ENCODE data around the gene SLC37A1.

SLC37A1 gene

DNA sequence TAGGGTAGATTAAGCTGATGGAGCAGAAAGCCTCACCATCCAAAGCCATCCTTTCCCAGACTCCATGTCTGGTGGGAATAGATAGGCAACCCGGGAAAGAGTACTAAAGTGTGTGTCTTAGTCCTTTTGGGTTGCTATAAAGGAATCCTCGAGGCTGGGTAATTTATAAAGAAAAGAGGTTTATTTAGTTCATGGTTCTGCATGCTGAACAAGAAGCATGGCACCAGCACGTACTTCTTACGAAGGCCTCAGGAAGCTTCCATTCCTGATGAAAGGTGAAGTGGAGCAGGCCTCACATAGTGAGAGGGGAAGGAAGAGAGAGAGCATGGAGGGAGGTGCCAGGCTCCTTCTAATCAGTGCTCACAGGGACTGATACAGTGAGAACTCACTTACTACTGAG, 6.2 kb upstream of the SLC37A1 start:
- no peak for DNase-seq (ENCODE audit: low spot score)

GRCh38 chr21:42508371-42508770, 5.3 kb upstream of the SLC37A1 start:
- DNase-seq (ENCODE audit: low spot score): peak; percentile 48

DNA sequence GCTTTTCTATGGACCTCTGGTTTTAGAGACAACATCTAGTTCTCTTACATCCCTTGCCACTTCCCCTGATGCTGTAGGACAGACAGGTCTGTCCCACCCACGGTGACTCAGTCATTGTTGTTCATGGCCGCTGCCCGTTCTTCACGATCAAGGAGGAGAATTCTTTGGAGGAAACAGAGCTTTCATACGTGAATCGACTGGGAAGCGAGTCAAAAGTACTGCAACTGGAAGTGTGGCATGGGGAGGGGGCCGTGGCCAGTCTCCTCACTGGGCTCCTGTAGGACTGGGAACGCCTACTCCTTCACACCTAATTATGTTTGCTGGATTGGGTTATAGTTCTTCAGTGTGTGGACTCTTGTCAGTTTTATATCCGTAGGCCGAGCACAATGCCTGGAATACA, 4.4 kb upstream of the SLC37A1 start:
- DNase-seq (ENCODE audit: low spot score): no peak

DNA sequence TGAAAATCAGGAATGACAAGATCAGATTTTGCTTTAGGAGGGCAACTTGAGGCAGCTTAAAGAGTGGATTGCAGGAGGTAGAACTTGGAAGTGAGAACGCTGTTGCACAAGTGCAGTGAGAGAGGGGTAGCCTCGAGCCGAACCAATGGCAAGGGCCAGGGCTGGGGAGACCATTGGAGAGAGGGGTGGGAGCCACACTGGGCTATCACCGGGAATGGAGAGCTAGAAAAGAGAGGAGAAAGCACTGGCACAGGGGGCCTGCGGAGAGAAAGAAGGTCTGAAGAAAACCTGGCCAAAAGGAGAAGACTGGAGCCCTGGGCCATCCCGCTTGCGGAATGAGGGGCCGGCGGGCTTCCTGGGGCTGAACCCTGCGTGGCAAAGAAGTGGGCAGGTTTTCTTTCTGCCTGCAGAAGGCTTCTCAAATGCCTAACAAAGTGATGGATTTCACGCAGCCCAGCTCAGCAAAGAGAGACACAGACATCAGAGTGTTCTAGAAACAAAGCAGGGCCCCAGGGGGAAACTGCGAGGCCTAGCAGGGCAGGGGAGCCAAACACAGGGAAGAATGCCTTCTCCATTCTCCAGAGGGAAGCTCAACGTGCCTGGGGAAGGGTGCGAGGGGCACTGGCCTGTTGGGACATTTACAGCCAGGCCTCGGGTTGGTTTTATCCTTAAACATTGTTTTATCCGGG, 1.2 kb upstream of the SLC37A1 start:
- no peak for DNase-seq (ENCODE audit: low spot score)

GRCh38 chr21:42513985-42514882, 582 bp downstream of the SLC37A1 start:
- DNase-seq (ENCODE audit: low spot score): peak; percentile 50

DNA sequence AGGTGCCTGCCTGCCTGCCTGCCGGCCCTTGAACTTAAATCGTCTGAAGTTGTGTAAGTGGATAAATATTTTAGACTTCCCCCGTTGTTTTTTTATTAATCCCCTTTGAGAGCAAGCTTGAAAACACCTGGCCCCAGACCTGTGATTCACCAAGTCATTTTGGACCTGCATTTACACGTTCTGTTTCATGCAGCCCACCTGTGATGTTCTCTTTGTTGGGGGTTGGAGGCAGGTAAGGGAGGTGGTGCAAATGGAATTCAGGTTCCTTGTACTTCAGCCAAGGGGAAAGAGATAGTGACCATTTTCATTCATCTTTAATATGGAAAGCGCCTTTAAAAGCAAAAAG, 1.2 kb downstream of the SLC37A1 start:
- DNase-seq (ENCODE audit: low spot score): no peak

DNA sequence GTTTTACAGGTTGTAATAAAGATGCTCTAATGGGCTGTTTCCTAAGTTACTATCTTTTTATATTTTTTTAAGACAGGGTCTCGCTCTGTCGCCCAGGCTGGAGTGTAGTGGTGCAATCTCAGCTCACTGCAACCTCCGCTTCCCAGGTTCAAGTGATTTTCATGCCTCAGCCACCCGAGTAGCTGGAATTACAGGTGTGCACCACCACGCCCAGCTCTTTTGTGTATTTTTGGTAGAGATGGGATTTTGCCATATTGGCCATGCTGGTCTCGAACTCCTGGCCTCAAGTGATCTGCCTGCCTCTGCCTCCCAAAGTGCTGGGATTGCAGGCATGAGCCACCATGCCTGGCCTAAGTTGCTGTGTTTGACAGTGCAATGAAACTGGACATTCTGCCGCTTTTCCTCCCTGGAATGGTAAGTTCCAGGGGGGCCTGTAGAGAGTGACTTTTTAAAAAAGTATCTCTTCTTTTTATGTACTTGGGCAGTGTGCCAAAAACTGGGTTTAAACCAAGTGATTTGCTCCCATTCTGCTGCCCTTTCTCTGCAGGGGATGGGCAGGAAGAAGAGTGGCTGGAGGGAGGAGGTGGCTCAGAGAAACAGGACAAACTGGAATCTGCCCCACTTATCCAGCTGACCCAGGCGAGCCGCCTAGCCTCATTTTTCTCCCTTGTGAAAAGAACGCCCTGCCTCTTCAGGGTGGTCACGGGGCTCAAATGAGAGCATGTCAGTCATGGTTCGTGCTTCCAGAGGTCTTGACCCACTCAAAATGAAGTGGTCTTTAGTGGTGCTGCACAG, 2.3 kb downstream of the SLC37A1 start:
- peak; percentile 43 for DNase-seq (ENCODE audit: low spot score)

- DNase-seq (ENCODE audit: low spot score): no peak
These were observed 4.6 kb downstream of the SLC37A1 start for GRCh38 chr21:42518215-42518614.

- no peak for DNase-seq (ENCODE audit: low spot score)
These were observed 5.0 kb downstream of the SLC37A1 start for GRCh38 chr21:42518626-42519025.

DNA sequence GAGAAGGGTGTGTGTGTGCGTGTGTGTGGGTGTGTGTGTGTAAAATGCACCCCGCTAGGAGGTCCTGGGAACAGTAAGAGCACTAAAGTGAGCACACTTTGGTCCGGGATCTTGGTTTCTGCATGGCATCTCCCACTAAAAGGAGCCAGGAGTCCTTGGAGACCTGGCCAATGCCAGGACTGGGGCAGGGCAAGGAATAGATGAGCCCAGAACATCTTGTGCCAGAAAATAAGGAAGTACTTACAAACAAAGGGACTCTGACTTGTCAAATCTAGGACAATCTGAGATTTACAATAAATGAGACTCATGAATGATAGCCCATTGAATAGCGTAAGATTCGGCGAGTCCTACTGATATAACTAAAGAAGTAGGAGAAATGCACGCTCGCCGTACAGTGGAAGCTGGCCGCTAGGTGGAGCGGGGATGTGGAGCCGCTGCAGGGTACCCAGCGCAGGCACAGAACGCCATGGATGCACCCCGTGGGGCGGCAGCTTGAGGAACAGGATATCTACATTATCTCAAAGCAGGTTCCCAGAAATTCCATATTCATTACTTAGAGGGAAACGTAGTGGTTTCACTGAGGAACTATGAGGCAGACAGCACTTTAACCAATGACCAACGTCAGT, 7.1 kb downstream of the SLC37A1 start:
- DNase-seq (ENCODE audit: low spot score): no peak

- no peak for DNase-seq (ENCODE audit: low spot score)
These were observed 7.7 kb downstream of the SLC37A1 start for GRCh38 chr21:42521384-42521783.

GRCh38 chr21:42521805-42522204, 8.2 kb downstream of the SLC37A1 start:
- DNase-seq (ENCODE audit: low spot score): no peak

- DNase-seq (ENCODE audit: low spot score): no peak
These were observed 8.6 kb downstream of the SLC37A1 start for GRCh38 chr21:42522271-42522670.

DNA sequence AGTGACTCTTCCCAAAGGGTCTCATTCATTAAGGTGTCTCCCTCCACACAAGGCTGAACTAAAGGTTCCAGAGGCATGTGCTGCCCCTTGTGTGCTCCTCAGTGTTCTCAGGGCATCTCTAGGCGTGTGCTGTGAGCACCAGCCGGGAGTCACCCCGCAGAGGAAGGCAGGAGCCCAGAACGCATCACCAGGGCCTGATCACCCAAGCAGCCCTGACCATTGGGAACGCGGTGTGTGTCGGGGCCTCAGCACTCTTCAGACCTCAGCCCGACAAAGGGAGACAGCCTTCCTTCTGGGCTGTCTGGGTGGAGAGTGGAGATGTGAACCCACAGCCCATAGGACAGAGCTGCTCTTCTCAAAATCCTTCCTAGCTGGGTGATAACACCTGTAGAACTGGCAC, 9.1 kb downstream of the SLC37A1 start:
- no peak for DNase-seq (ENCODE audit: low spot score)

DNA sequence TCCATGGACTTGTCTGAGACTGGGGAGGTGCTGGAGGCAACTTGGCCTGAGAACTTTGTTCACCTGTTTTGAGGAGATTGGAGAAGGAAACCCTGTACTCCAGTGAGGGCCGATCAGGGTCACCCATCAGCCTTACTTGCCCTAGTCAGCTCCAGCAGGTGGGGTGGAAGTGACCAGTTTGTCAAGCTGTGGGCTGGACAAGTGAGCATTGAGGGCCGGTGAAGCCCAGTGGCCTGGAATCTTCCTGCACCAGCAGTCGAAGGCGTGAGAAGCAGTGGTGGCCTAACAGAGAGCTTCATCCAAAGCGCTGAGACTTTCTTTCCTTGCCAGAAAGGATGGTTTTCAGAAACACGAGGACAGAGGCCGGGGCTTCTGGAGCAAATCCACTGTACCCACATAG, 9.6 kb downstream of the SLC37A1 start:
- DNase-seq (ENCODE audit: low spot score): no peak

DNA sequence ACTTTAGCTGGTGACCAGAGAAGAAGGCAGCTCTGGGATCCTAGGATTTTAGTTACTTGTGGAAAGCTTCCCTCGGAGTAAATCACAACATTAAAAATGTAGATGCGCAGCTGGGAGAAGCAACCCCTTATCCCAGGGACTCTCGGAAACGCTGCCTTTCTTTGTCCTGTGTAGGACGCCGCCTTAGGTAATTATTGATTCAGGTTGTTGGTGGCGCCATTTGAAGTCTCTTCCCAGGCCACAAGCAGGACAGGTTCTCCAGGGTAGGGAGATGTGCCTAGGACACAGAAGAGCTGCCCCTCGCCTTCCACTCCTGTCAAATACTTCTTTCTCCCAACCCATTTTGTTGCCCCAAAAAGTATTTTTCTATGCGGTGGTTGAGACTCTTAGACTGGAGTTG, 10.3 kb downstream of the SLC37A1 start:
- no peak for DNase-seq (ENCODE audit: low spot score)

DNA sequence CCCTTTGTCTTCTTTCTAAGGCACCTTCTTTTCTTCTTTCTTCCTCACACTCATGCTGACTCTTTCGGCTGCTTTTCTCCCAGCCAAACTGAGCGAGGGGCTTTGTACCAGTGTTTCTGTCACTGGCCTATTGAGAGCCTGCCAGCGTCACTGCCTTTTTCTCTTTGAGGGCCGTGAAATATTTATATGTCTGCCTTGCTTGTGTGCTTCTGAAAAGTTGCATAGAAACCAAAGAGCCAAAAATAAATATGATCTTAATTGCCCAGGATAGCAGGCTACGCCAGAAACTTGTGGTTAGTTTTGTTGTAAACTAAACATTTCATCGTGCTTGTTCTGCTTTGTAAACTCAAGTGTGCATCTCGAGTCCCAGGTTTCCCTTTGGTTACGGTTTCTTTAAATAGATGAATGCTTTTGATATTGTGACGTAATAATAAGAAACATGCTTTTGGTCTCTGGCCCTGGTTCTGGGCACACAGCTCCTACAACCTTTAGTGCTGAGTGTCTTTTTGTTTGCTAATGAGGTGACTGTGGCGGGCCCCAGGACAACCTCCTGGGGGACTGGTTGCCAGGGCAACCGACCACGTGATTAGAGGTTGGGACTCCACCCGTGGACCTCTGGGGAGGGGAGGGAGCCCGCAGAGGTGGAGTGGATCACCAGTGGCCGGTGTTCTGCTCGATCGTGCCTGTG, 10.8 kb downstream of the SLC37A1 start:
- DNase-seq (ENCODE audit: low spot score): no peak

DNA sequence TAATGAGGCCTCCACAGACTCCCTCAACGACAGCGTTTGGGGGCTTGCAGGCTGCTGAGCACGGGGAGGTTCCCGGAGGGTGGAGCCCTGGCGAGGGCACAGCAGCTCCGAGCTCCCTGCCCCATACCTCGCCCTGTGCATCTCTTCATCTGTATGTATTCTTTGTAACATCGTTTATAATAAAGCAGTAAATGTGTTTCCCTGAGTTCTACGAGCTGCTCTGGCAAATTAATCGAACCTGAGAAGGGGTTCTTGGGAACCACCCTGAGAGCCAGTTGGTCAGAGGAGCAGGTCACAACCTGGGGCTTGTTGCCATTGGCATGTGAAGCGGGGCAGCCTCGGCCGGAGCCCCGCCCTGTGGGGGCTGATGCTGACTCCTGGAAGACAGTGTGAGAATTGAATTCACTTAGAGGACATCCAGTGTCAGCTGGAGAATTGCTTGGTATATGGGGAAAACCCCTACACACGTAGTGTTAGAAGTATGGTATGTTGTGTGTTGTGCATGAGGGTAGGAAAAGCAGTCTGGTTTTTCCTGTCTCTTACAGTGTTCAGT, 11.5 kb downstream of the SLC37A1 start:
- no peak for DNase-seq (ENCODE audit: low spot score)

GRCh38 chr21:42525676-42526378, 12.2 kb downstream of the SLC37A1 start:
- DNase-seq (ENCODE audit: low spot score): no peak

DNA sequence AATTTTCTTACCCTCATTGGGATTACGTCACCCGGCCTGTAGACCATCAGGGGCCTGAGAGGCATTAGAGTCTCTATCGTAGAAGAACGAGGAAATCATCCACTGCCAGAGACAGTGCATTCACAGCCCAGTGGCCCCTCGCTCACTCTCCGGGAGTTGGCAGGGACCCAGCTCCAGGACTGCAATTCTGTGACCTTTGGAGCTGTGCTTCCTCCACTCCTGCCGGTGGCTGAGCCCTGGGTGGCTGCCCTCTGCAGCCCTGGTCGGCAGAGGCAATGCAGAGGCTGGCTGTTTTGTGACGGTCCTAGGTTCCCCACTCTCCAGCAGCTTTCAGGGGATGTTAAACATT, 12.7 kb downstream of the SLC37A1 start:
- DNase-seq (ENCODE audit: low spot score): peak; percentile 90

DNA sequence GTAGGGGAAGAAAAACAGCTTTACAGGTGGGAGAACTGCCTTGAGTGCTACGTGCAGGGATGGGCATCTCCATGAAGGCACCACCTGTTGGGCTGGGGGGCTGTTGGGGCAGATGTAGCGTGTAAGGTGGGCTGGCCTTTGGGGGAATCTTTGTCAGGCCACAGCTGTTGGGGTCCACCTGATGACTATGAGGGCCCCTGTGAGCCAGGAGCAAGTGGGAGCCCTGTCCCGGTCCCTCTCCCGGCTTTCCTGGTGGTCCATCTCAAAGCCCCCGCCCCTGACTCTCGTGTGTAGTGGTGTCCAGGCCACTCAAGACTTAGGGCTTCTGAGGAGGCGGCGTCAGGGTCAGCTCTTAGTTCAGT, 13.5 kb downstream of the SLC37A1 start:
- no peak for DNase-seq (ENCODE audit: low spot score)
